ENCODE data around the gene NUP88. TPM values are rescaled to one million over a fixed set of nuclear protein-coding genes. Genes with fewer than 3 reads are reported as not detected.

Gene NUP88
- polyA plus RNA-seq, 1 experiment = 44.4 TPM

DNA sequence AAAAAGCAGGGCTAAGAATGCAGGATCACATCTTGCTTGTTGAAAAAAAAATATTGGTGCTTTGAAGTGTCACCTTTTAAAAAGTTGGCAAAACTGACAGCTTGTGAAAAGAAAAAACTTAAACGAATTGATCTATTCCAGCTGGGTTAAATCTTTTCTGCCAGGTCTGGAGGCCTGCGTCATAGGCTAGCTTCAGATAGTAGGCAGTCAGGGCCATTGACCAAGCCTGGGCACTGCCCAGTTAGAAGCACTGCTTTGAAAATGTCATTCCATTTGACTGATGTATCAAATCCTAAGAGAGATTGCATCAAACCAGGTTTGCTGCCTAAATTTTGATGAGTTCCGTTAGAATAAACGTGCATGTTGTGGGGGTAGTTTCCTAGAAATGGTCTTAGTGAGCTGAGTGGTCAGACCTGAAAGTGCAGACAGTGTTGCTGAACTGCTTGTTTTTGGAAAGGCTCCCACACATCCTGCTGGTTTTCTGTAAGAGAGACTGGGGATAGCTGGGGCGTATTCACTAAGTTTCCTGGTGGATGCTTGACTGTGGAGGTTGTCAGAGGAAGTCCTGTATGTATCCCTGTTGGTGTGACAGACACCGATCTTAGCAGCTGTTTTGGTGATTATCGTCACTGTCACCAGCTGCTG lies 38.8 kb downstream of the NUP88 start:
- CTCF ChIA-PET = interaction anchor here (1.2 kb wide), 3 partner anchors 9 to 130 kb away, joined by 3 to 4 read pairs (median 4); no protein-coding TSS in a partner anchor
- TF ChIP-seq, protein P1, sequence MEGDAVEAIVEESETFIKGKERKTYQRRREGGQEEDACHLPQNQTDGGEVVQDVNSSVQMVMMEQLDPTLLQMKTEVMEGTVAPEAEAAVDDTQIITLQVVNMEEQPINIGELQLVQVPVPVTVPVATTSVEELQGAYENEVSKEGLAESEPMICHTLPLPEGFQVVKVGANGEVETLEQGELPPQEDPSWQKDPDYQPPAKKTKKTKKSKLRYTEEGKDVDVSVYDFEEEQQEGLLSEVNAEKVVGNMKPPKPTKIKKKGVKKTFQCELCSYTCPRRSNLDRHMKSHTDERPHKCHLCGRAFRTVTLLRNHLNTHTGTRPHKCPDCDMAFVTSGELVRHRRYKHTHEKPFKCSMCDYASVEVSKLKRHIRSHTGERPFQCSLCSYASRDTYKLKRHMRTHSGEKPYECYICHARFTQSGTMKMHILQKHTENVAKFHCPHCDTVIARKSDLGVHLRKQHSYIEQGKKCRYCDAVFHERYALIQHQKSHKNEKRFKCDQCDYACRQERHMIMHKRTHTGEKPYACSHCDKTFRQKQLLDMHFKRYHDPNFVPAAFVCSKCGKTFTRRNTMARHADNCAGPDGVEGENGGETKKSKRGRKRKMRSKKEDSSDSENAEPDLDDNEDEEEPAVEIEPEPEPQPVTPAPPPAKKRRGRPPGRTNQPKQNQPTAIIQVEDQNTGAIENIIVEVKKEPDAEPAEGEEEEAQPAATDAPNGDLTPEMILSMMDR (IDR thresholded peaks at IDR 0.05; ENCODE audit: insufficient read depth, low read depth, low read length) = no peak
- H3K36me3 ChIP-seq (ENCODE audit: control insufficient read depth, insufficient read depth, low read length) = peaks cover 23% of the 10 kb centered on the region

DNA sequence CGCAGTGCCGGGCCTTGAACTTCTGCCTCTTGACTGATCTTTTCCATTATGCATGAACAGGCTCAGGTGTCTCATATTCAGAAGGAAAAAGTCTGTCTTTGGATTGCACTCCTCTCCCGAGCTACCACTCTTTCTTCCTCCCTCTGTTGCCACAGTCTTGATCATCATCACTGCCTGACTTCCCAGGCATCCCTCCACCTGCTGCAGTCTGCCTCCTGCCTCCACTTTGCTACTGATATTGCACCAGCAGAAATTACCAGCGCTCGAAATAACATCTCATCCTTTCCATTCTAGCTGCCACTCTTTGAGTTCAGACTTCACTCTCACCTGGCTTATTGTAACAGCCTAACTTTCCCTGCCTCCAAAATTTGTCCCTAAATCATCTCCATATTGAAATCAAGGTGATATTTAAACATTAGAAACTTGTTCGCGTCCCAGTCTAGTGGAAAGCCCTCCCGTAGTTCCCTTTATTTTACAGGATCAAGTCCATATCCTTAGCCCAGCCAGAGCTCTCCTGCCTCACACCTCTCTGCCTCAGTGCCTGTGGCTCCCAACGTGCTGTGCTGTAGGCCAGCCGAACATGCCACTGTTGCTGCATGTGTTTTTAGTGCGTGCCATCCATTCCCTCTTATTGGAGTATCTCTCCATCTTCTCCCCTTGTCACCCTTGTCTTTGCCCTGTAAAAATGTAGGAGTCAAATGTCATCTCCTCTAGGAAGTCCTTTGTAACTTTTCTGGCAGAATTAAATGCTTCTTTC lies 39.9 kb downstream of the NUP88 start:
- ChIA-PET POLR2A (no interaction called here), CTCF (interaction anchor here (1.2 kb wide), 1 partner anchor 33 kb away, joined by 4 read pairs; no protein-coding TSS in a partner anchor)
- Histone ChIP-seq H3K4me3 (ENCODE audit: low read depth, low read length) (no peak overlapping the region), H3K36me3 (ENCODE audit: control insufficient read depth, insufficient read depth, low read length) (peaks cover 26% of the 10 kb centered on the region), H3K27me3 (ENCODE audit: control insufficient read depth, insufficient read depth, low read length) (no peaks in the 10 kb centered on the region)
- DNase-seq (ENCODE audit: low read depth) = no peak
- TF ChIP-seq, protein P1 (IDR thresholded peaks at IDR 0.05; ENCODE audit: insufficient read depth, low read depth, low read length) = no peak

More for the DNA sequence above, 38.8 kb downstream of the NUP88 start:
- DNase-seq (ENCODE audit: low read depth) = no peak
- H3K27me3 ChIP-seq (ENCODE audit: control insufficient read depth, insufficient read depth, low read length) = no peaks in the 10 kb centered on the region
- no peak overlapping the region for H3K4me3 ChIP-seq (ENCODE audit: low read depth, low read length)
- POLR2A ChIA-PET = no interaction called here

DNA sequence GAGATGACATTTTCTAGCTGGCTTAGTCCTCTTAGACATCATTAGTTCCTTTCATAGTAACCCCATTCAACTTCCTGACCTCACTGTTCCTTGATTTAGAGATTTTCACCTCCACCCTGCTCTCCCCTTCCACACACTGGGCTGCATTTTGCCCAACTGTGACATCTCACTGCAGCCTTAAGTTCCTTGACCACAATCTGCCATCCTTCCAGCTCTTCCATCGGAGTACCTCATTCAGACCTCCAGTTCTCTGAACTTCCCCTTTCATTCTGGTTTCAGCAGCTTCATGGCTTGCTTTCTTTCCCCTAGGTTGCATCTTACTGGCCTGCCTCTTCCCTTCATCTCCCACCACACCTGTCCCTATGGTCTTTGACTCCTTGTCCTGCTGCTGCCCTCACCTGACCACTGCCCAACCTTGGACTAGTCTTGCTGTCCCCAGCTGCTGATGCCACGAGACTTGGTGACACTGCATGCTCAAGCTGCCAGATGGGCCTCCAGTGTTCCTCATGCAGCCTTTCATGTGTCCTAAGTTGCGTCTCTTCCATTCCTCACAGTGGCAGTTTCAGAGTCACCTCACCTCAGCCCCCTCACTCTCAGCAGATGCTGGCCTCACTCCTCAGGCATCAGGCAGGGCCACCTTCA lies 40.8 kb downstream of the NUP88 start:
- TF ChIP-seq, protein P1 (IDR thresholded peaks at IDR 0.05; ENCODE audit: insufficient read depth, low read depth, low read length) = no peak
- ChIA-PET POLR2A (no interaction called here), CTCF (interaction anchor here (0.7 kb wide), 1 partner anchor 10 kb away, joined by 3 read pairs; no protein-coding TSS in a partner anchor)
- Histone ChIP-seq H3K27me3 (ENCODE audit: control insufficient read depth, insufficient read depth, low read length) (no peaks in the 10 kb centered on the region), H3K4me3 (ENCODE audit: low read depth, low read length) (no peak overlapping the region), H3K36me3 (ENCODE audit: control insufficient read depth, insufficient read depth, low read length) (peaks cover 21% of the 10 kb centered on the region)
- no peak for DNase-seq (ENCODE audit: low read depth)

DNA sequence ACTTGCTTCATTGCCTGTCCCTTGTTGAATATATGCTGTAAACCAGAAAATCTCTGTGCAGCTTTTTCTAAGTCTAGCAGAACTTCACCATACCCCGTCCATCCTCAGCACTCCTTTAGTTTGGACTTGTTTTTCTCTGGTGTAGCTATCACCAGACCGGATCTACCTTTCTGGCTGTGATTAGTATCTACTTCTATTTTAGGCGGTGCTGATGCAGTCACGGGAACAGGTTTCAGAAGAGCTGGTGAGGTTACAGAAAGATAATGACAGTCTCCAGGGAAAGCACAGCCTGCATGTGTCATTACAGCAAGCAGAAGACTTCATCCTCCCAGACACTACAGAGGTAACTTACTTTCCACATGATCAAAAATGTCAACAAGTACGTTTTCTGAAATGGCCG lies 46.4 kb downstream of the NUP88 start:
- ChIA-PET POLR2A (interaction anchor here (0.6 kb wide), 1 partner anchor 21 kb away, joined by 3 read pairs; no protein-coding TSS in a partner anchor), CTCF (no interaction called here)
- Histone ChIP-seq H3K36me3 (ENCODE audit: control insufficient read depth, insufficient read depth, low read length) (peaks cover 4% of the 10 kb centered on the region), H3K27me3 (ENCODE audit: control insufficient read depth, insufficient read depth, low read length) (no peaks in the 10 kb centered on the region), H3K4me3 (ENCODE audit: low read depth, low read length) (no peak overlapping the region)
- TF ChIP-seq, protein P1 (IDR thresholded peaks at IDR 0.05; ENCODE audit: insufficient read depth, low read depth, low read length) = no peak
- DNase-seq (ENCODE audit: low read depth) = no peak

DNA sequence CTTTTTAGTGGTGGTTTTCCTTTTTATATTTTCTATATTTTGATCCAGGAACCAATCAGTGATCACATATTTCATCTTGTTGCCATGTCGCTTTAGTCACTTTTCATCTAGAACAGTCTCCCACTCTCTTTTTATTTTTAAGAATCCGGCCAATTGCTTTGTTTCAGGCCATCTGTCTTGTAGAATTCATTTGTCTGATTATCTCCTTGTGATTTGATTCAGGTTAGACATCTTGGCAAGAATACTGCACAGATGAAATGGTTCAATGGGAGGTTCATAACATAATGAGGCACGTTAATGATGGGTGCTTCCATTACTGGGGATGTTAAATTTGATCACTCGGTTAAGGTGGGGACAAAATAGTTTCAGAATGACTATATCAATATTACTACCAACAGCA lies 49.1 kb downstream of the NUP88 start:
- CTCF ChIA-PET = no interaction called here
- Histone ChIP-seq H3K4me3 (ENCODE audit: low read depth, low read length) (no peak overlapping the region), H3K36me3 (ENCODE audit: control insufficient read depth, insufficient read depth, low read length) (peaks cover 4% of the 10 kb centered on the region), H3K27me3 (ENCODE audit: control insufficient read depth, insufficient read depth, low read length) (no peaks in the 10 kb centered on the region)
- POLR2A ChIA-PET = no interaction called here
- DNase-seq (ENCODE audit: low read depth) = no peak
- TF ChIP-seq, protein P1 (IDR thresholded peaks at IDR 0.05; ENCODE audit: insufficient read depth, low read depth, low read length) = no peak

Data from BJ (cell line).